ENCODE results near the gene SULT2B1.
"Not testable (repeated sequence)": the region's sequence is repeated elsewhere in the genome, so short reads cannot be mapped to it uniquely, and the experiment has no call there.

Gene SULT2B1

GRCh38 chr19:48618916-48619691, 67.1 kb downstream of the SULT2B1 start, which contains the start of the genes RPL18 and SPHK2:
TSS of gene RPL18 (minus strand) at chr19:48619178. CDS start at chr19:48619143, 35 bp downstream.
TSS of gene SPHK2 (plus strand) at chr19:48619506. CDS start at chr19:48620515, 1,009 bp downstream.
- DNase-seq (ENCODE audit: low read depth): peak; percentile 91

GRCh38 chr19:48619692-48620585, 68.0 kb downstream of the SULT2B1 start:
- DNase-seq (ENCODE audit: low read depth): no peak

- DNase-seq (ENCODE audit: low read depth): no peak
These were observed 71.6 kb downstream of the SULT2B1 start for GRCh38 chr19:48623556-48624066.

DNA sequence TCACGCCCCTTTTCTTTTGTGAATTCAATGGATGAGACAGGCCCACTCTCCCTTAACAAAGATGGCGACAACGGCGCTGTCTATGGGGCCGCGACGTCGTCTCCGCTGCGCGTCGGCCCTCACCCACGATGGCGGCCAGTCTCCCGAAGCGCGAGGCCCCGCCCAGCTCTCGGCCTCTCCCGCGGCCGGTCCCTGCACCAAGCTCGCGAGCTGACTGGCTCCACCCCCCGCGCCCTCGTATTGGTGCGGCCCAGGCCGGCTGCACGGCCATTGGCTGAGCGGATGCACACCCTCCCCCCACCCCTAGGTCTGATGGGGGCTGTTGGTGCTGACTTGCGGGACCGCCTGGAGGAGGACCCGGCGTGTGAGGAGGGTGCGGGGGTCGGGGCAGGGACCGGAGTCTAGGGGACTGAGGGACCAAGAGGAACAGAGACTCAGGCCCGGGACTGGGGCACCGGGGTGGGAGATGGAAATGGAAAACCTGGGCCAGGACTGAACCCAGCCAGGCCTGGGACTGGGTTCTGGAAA, 72.2 kb downstream of the SULT2B1 start:
- peak; percentile 86 for DNase-seq (ENCODE audit: low read depth)

- DNase-seq (ENCODE audit: low read depth): no peak
These were observed 73.1 kb downstream of the SULT2B1 start for GRCh38 chr19:48624791-48625723.

GRCh38 chr19:48625891-48626327, 73.9 kb downstream of the SULT2B1 start:
- DNase-seq (ENCODE audit: low read depth): no peak

DNA sequence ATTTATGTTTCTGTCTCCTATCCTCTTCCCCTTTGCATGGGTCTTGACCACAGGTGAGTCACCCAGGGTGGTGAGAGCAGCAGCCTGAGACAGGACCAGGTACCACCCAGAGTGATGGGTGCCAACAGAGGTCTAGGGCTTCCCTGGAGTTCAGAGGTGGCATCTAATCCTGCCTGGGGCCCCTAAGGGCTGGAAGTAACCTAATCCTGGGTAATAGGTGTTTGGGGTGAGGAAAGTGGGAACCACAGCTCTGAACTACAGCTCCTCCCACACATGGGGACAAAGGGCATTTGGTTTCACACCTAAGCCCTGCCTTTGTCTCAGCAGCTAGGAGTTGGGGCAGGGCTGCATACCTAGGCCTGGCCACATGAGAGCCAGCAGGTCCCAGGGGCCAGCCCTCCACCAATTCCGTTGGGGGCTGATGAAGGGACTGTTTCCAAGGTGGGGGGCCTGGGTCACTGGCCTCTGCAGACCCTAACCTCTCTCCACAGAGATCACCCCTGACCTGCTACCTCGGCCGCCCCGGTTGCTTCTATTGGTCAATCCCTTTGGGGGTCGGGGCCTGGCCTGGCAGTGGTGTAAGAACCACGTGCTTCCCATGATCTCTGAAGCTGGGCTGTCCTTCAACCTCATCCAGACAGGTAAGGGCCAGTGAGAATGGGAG, 75.4 kb downstream of the SULT2B1 start:
- DNase-seq (ENCODE audit: low read depth): no peak

GRCh38 chr19:48627865-48628314, 75.9 kb downstream of the SULT2B1 start:
- no peak for DNase-seq (ENCODE audit: low read depth)

- DNase-seq (ENCODE audit: low read depth): no peak
These were observed 76.7 kb downstream of the SULT2B1 start for GRCh38 chr19:48628486-48629296.

DNA sequence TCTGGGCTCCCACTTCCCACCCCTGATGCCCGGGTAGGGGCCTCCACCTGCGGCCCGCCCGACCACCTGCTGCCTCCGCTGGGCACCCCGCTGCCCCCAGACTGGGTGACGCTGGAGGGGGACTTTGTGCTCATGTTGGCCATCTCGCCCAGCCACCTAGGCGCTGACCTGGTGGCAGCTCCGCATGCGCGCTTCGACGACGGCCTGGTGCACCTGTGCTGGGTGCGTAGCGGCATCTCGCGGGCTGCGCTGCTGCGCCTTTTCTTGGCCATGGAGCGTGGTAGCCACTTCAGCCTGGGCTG, 77.3 kb downstream of the SULT2B1 start:
- no peak for DNase-seq (ENCODE audit: low read depth)

DNA sequence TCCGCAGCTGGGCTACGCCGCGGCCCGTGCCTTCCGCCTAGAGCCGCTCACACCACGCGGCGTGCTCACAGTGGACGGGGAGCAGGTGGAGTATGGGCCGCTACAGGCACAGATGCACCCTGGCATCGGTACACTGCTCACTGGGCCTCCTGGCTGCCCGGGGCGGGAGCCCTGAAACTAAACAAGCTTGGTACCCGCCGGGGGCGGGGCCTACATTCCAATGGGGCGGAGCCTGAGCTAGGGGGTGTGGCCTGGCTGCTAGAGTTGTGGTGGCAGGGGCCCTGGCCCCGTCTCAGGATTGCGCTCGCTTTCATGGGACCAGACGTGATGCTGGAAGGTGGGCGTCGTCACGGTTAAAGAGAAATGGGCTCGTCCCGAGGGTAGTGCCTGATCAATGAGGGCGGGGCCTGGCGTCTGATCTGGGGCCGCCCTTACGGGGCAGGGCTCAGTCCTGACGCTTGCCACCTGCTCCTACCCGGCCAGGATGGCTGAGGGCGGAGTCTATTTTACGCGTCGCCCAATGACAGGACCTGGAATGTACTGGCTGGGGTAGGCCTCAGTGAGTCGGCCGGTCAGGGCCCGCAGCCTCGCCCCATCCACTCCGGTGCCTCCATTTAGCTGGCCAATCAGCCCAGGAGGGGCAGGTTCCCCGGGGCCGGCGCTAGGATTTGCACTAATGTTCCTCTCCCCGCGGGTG, 77.8 kb downstream of the SULT2B1 start:
- no peak for DNase-seq (ENCODE audit: low read depth)

- no peak for DNase-seq (ENCODE audit: low read depth)
These were observed 78.5 kb downstream of the SULT2B1 start for GRCh38 chr19:48630296-48631063.

GRCh38 chr19:48631225-48631624, 79.3 kb downstream of the SULT2B1 start:
- DNase-seq (ENCODE audit: low read depth): no peak

DNA sequence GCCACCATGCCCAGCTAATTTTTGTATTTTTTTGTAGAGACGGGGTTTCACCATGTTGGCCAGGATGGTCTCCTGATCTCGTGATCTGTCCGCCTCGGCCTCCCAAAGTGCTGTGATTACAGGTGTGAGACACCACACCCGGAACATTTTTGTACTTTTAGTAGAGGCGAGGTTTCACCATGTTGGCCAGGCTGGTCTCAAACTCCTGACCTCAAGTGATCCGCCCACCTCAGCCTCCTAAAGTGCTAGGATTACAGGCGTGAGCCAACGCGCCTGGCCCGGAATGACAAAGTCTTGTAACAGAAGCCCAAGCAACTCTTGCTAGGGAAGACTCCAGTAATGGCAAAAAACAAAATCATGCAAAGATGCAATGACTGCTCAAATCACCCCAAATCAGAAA, 80.3 kb downstream of the SULT2B1 start:
- DNase-seq (ENCODE audit: low read depth): not testable (repeated sequence)

GRCh38 chr19:48632692-48633147, 80.7 kb downstream of the SULT2B1 start:
- no peak for DNase-seq (ENCODE audit: low read depth)

GRCh38 chr19:48633148-48634035, 81.4 kb downstream of the SULT2B1 start:
- DNase-seq (ENCODE audit: low read depth): no peak

DNA sequence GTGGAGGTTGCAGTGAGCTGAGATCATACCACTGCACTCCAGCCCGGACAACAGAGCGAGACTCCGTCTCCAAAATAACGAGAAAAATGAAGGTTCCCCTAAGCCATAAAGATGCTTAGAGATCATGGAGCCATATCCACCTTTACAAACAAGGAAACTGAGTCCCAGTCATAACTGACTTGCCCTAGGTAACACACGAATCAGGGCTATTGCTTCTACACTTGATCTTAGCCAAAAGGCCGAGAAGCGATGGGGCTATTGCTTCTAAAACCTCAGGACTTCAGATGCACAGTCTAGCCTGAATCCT, 82.0 kb downstream of the SULT2B1 start:
- no peak for DNase-seq (ENCODE audit: low read depth)
